ENCODE data around the gene LGALS3BP. TPM values are rescaled to one million over a fixed set of nuclear protein-coding genes. Genes with fewer than 3 reads are reported as not detected.

Gene LGALS3BP
- total and polyA plus RNA-seq, 2 of the 8 experiments (the other 6 are each of a cell fraction or from before 2014, with no cell fraction given) = 56.1 to 61.6 TPM

GRCh38 chr17:79024901-79025737 lies 45.4 kb upstream of the LGALS3BP start:
- Histone ChIP-seq H2BK15ac (ENCODE audit: low read length) (0 out of 2 replicates have a peak overlapping the region, but pooled peaks have one; percentile 46), H3K79me1 (ENCODE audit: low read depth, low read length) (no peaks in the 10 kb centered on the region), H3K23ac (ENCODE audit: insufficient read length) (no peak overlapping the region), H4K91ac (replicated peaks; ENCODE audit: insufficient read length, low read length) (no peak overlapping the region), H3K9ac (replicated peaks in 1 of 4; ENCODE audit: extremely low read depth in 1 of 4, low read depth in 3 of 4, low read length in 3 of 4) (no peak overlapping the region), H2BK5ac (ENCODE audit: low read depth, low read length) (no peak overlapping the region), H2BK12ac (ENCODE audit: low read depth, low read length) (0 out of 2 replicates have a peak overlapping the region, but pooled peaks have one; percentile 9), H3K4me3 (ENCODE audit: extremely low read depth in 1 of 4, insufficient read depth in 2 of 4, low read depth in 3 of 4, low read length in 4 of 4) (peak overlapping the region; percentile 57 to 70 (median 62)), H3K18ac (ENCODE audit: extremely low read depth, low read length) (no peak overlapping the region), H3K27ac (ENCODE audit: low read depth, low read length) (no peak overlapping the region), H2AFZ (ENCODE audit: low read length) (0 out of 2 replicates have a peak overlapping the region, but pooled peaks have one; percentile 35), H4K20me1 (replicated peaks in 1 of 2; ENCODE audit: control insufficient read depth in 1 of 2, insufficient read depth in 2 of 2, low read length in 2 of 2) (peaks cover 0 to 2% of the 10 kb centered on the region in 2 experiments), H3K27me3 (replicated peaks in 1 of 4; ENCODE audit: control insufficient read depth in 3 of 4, extremely low read depth in 1 of 4, insufficient read depth in 3 of 4, low read length in 3 of 4) (peaks cover 18 to 82% (median 67%) of the 10 kb centered on the region in 4 experiments), H3K4me2 (ENCODE audit: insufficient read depth in 1 of 2, low read depth in 2 of 2, low read length in 2 of 2) (peak overlapping the region; percentile 75 to 85), H4K8ac (ENCODE audit: extremely low read depth, insufficient read depth, low read length) (peak overlapping the region; percentile 68; the same call in 1 of the 2 replicates), H3K79me2 (ENCODE audit: control insufficient read depth in 1 of 2, insufficient read depth in 2 of 2, low read length in 2 of 2) (no peaks in the 10 kb centered on the region), H2BK120ac (replicated peaks; ENCODE audit: low read depth, low read length) (no peak overlapping the region), H3K14ac (ENCODE audit: insufficient read length) (no peak overlapping the region), H3K36me3 (ENCODE audit: control insufficient read depth in 2 of 4, insufficient read depth in 4 of 4, low read length in 3 of 4) (no peaks in the 10 kb centered on the region), H3K4ac (replicated peaks; ENCODE audit: insufficient read length, low read depth, low read length) (no peak overlapping the region), H3K23me2 (ENCODE audit: low read depth, low read length) (peaks cover 9% of the 10 kb centered on the region; the same call in 1 of the 2 replicates), H2AK5ac (ENCODE audit: low read depth, low read length) (no peak overlapping the region), H4K5ac (ENCODE audit: insufficient read length, low read depth, low read length) (no peak overlapping the region), H2BK20ac (ENCODE audit: low read length) (no peak overlapping the region), H3K9me3 (ENCODE audit: insufficient read depth in 2 of 2, low read depth in 1 of 2, low read length in 1 of 2) (no peaks in the 10 kb centered on the region), H3K4me1 (replicated peaks in 1 of 4; ENCODE audit: control insufficient read depth in 3 of 4, insufficient read depth in 4 of 4, low read length in 3 of 4) (peaks cover 3 to 7% (median 6%) of the 10 kb centered on the region in 4 experiments; a peak in 4 of 7 replicates), H3K56ac (replicated peaks; ENCODE audit: insufficient read length, low read depth, low read length) (no peak overlapping the region)
- CTCF ChIA-PET (ENCODE audit: partially characterized antibody) = interaction anchor here (1.1 to 6.3 kb wide), 6 partner anchors 10 to 58 kb away, joined by 3 to 55 read pairs (median 5); no protein-coding TSS in a partner anchor
- POLR2A ChIA-PET (ENCODE audit: partially characterized antibody) = interaction anchor here (0.6 kb wide), 1 partner anchor 356 kb away, joined by 3 read pairs; no protein-coding TSS in a partner anchor
- FAIRE-seq = no peak
- WGBS, 2 experiments (ENCODE audit: extremely low coverage in 1 of 2, insufficient coverage in 1 of 2, insufficient read length in 1 of 2, insufficient replicate concordance in 2 of 2, low coverage in 1 of 2, low lambda C conversion rate in 2 of 2, missing lambda C conversion rate in 1 of 2) = 77% methylated on average over 29 of the region's 31 CpGs; no CpG with 5 or more reads in 1 of the 2 experiments
- DNase-seq (ENCODE audit: low read depth in 1 of 2, low spot score in 2 of 2) = no peak
- TF ChIP-seq RNF2 (IDR thresholded peaks at IDR 0.05; ENCODE audit: borderline replicate concordance, low read depth, low read length, missing control alignments, poor library complexity, severe bottlenecking) (peak; percentile 23), SP2 (IDR thresholded peaks at IDR 0.05; ENCODE audit: low read length) (no peak)

Data from H1 (cell line).